Naive thymus-derived CD4-positive, alpha-beta T cell (primary cell): ENCODE results near the gene EVPL. TPM values are rescaled to one million over a fixed set of nuclear protein-coding genes. Genes with fewer than 3 reads are reported as not detected.

ENCODE experiments used
- ATAC-seq: fragments of 150-1000 bp; cut with Tn5 transposase; 2 replicates; pipeline ENCODE4 v1.10.0; 2021; ENCODE audit warnings: mild to moderate bottlenecking, moderate library complexity
- CTCF ChIA-PET: fragments of 350-600 bp; sonication (Branson Sonifier 250); formaldehyde crosslinking; loops from one replicate; lab custom pipeline; 2021; ENCODE audit warnings: antibody characterized with exemption; lab: Charles Lee
- POLR2A ChIA-PET: fragments of 350-600 bp; sonication (Branson Sonifier 250); formaldehyde crosslinking; loops from one replicate; lab custom pipeline; 2021; ENCODE audit warnings: antibody characterized with exemption, inconsistent platforms; lab: Charles Lee
- DNase-seq, 9 donors: peaks; one replicate each; pipeline versions ENCODE4 v3.0.0 to v3.0.0-alpha.2; 2020 to 2022; ENCODE audit warnings: mixed read lengths in 1 of 9
- H3K27ac ChIP-seq: one replicate; pipeline ENCODE4 v1.7.0; 2013; ENCODE audit warnings: mild to moderate bottlenecking, low read depth, low read length, moderate library complexity
- H3K27me3 ChIP-seq, 2 donors: one replicate each; pipeline ENCODE4 v1.7.0; 2013; ENCODE audit warnings: low read length in 2 of 2, mild to moderate bottlenecking in 2 of 2, moderate library complexity in 2 of 2; ENCODE audit not compliant: control insufficient read depth in 2 of 2, insufficient read depth in 2 of 2
- H3K36me3 ChIP-seq, 3 experiments: 1 replicate in 2 of 3; 2 replicates in 1 of 3; pipeline ENCODE4 v1.7.0; 2013; ENCODE audit warnings: low read length in 3 of 3, mild to moderate bottlenecking in 3 of 3, moderate library complexity in 1 of 3; ENCODE audit not compliant: insufficient read depth in 3 of 3, control insufficient read depth in 2 of 3
- H3K4me1 ChIP-seq, 2 donors: one replicate each; pipeline ENCODE4 v1.7.0; 2013; ENCODE audit warnings: low read length in 2 of 2, mild to moderate bottlenecking in 2 of 2, moderate library complexity in 1 of 2; ENCODE audit not compliant: control insufficient read depth in 2 of 2, insufficient read depth in 2 of 2
- H3K4me3 ChIP-seq: 2 replicates; pipeline ENCODE4 v1.7.0; 2013; ENCODE audit warnings: mild to moderate bottlenecking, low read length
- H3K9me3 ChIP-seq, 3 experiments: 1 replicate in 2 of 3; 2 replicates in 1 of 3; pipeline ENCODE4 v1.7.0; 2013; ENCODE audit warnings: low read length in 3 of 3; ENCODE audit not compliant: control insufficient read depth in 2 of 3
- H3K27ac Mint-ChIP-seq, 9 donors: one replicate each; pipeline ENCODE4 v1.8.0; 2020 to 2022; ENCODE audit warnings: mixed read lengths in 9 of 9, mild to moderate bottlenecking in 8 of 9, moderate library complexity in 5 of 9, inconsistent platforms in 2 of 9
- H3K27me3 Mint-ChIP-seq, 5 donors: one replicate each; pipeline ENCODE4 v1.8.0; 2021 to 2022; ENCODE audit warnings: mixed read lengths in 5 of 5, mild to moderate bottlenecking in 1 of 5
- H3K36me3 Mint-ChIP-seq, 5 donors: one replicate each; pipeline ENCODE4 v1.8.0; 2020 to 2022; ENCODE audit warnings: mixed read lengths in 5 of 5, mild to moderate bottlenecking in 3 of 5, inconsistent platforms in 1 of 5
- H3K4me1 Mint-ChIP-seq, 7 donors: one replicate each; pipeline ENCODE4 v1.8.0; 2020 to 2022; ENCODE audit warnings: mixed read lengths in 7 of 7, mild to moderate bottlenecking in 3 of 7, inconsistent platforms in 1 of 7
- H3K4me3 Mint-ChIP-seq, 10 donors: one replicate each; pipeline ENCODE4 v1.8.0; 2020 to 2022; ENCODE audit warnings: mild to moderate bottlenecking in 10 of 10, mixed read lengths in 10 of 10, moderate library complexity in 6 of 10, inconsistent platforms in 2 of 10
- H3K9me3 Mint-ChIP-seq, 11 donors: one replicate each; pipeline ENCODE4 v1.8.0; 2020 to 2022; ENCODE audit warnings: mixed read lengths in 11 of 11, mild to moderate bottlenecking in 4 of 11, inconsistent platforms in 1 of 11, moderate library complexity in 1 of 11
- intact Hi-C, 2 donors: fragments of 100-400 bp; cut with micrococcal nuclease; formaldehyde crosslinking; loops; one replicate each; pipeline ENCODE4 v1.15.1; 2023
- polyA plus RNA-seq, 2 donors: library from polyadenylated mRNA; unstranded; fragments of 300-500 nt; fragmentation: Illumina TruSeq; gene quantifications; one replicate each; pipeline ENCODE4 v1.2.3, GENCODE V29; 2021
- total RNA-seq, 6 experiments: library from RNA in 5 of 6; stranded (reverse) in 5 of 6; gene quantifications; 1 replicate in 5 of 6; 2 replicates in 1 of 6; pipeline ENCODE4 v1.2.3 and lab custom pipeline; 2021 to 2026

Gene EVPL
- total RNA-seq (1 to 10 TPM in 2 of 5 experiments, under 1 TPM in 3; 0.07 to 2.7 (median 0.39) TPM), polyA plus RNA-seq (under 1 TPM in 1 of 2 donors, not detected in 1; 0.08 TPM), total RNA-seq (lab: John Stamatoyannopoulos, UW) (5.0 reads per million, percentile 24 among the genes with 10 or more reads in this experiment)

GRCh38 chr17:76027159-76027839 lies at the start of gene EVPL:
Gene EVPL, minus strand, starts transcription at chr17:76027306. Its CDS starts 108 bp downstream, at chr17:76027198.
- Mint-ChIP-seq H3K27me3 (no peaks in the 10 kb centered on the region), H3K9me3 (no peaks in the 10 kb centered on the region), H3K27ac (peak within 1 kb of the TSS in 6 of 9 donors; percentile 25 to 97 (median 80)), H3K4me1 (peaks cover 9 to 31% (median 26%) of the 10 kb centered on the region in 7 donors), H3K4me3 (peak within 1 kb of the TSS in 1 of 10 donors; percentile 84), H3K36me3 (no peaks in the 10 kb centered on the region)
- POLR2A ChIA-PET, result interaction anchor here (0.6 kb wide), 1 partner anchor 68 kb away, joined by 5 read pairs; no protein-coding TSS in a partner anchor
- Histone ChIP-seq H3K27ac (peak within 1 kb of the TSS; percentile 40), H3K36me3 (no peaks in the 10 kb centered on the region), H3K4me3 (no peak within 1 kb of the TSS), H3K27me3 (no peaks in the 10 kb centered on the region), H3K4me1 (peaks cover 8 to 23% of the 10 kb centered on the region in 2 donors), H3K9me3 (no peaks in the 10 kb centered on the region)
- intact Hi-C loops, result no loop called here
- CTCF ChIA-PET, result no interaction called here
- DNase-seq, result no peak
- no peak for ATAC-seq

GRCh38 chr17:76076146-76076764 lies 49.1 kb upstream of the EVPL start:
- Histone ChIP-seq H3K4me1 (peaks cover 5 to 41% of the 10 kb centered on the region in 2 donors), H3K9me3 (no peaks in the 10 kb centered on the region), H3K4me3 (peak overlapping the region; percentile 53), H3K27ac (no peak overlapping the region), H3K36me3 (peaks cover 0 to 7% (median 0%) of the 10 kb centered on the region in 3 experiments), H3K27me3 (peaks cover 13 to 14% of the 10 kb centered on the region in 2 donors)
- no peak for ATAC-seq
- ChIA-PET POLR2A (interaction anchor here (2.1 to 3.5 kb wide), 2 partner anchors 10 to 27 kb away, joined by 5 to 12 read pairs; partner anchors contain the start of gene EXOC7), CTCF (no interaction called here)
- Mint-ChIP-seq H3K36me3 (peaks cover 0 to 5% (median 4%) of the 10 kb centered on the region in 5 donors), H3K27me3 (peaks cover 17 to 62% (median 28%) of the 10 kb centered on the region in 5 donors), H3K27ac (peak overlapping the region in 8 of 9 donors; percentile 52 to 97 (median 90)), H3K4me1 (peaks cover 27 to 70% (median 50%) of the 10 kb centered on the region in 7 donors), H3K4me3 (peak overlapping the region; percentile 83 to 95 (median 86)), H3K9me3 (no peaks in the 10 kb centered on the region)
- DNase-seq, result peak in 3 of 9 donors; percentile 29 to 37 (median 33)
- intact Hi-C loops, result loop anchor here in 1 of 2 donors (10.0 kb wide), 1 partner anchor 1879 kb away; the partner anchor contains the start of gene TNRC6C

- Mint-ChIP-seq H3K27ac (peak overlapping the region in 8 of 9 donors; percentile 14 to 96 (median 69)), H3K27me3 (peaks cover 17 to 62% (median 28%) of the 10 kb centered on the region in 5 donors), H3K9me3 (no peaks in the 10 kb centered on the region), H3K4me3 (peak overlapping the region; percentile 82 to 95 (median 86)), H3K36me3 (peaks cover 0 to 5% (median 4%) of the 10 kb centered on the region in 5 donors), H3K4me1 (peaks cover 32 to 72% (median 57%) of the 10 kb centered on the region in 7 donors)
- no peak overlapping the region for H3K27ac ChIP-seq
- intact Hi-C loops, result loop anchor here in 1 of 2 donors (10.0 kb wide), 1 partner anchor 1879 kb away; the partner anchor contains the start of gene TNRC6C
- H3K9me3 ChIP-seq, result no peaks in the 10 kb centered on the region
- ChIA-PET CTCF (no interaction called here), POLR2A (interaction anchor here (0.6 to 3.5 kb wide), 6 partner anchors 9 to 829 kb away, joined by 3 to 12 read pairs (median 4); partner anchors contain the start of gene EXOC7)
- no peak for ATAC-seq
- peaks cover 10 to 47% of the 10 kb centered on the region in 2 donors for H3K4me1 ChIP-seq
- peak in 2 of 9 donors; percentile 34 to 37 for DNase-seq
- H3K36me3 ChIP-seq, result peaks cover 0 to 7% (median 0%) of the 10 kb centered on the region in 3 experiments
- peaks cover 13 to 14% of the 10 kb centered on the region in 2 donors for H3K27me3 ChIP-seq
- H3K4me3 ChIP-seq, result peak overlapping the region; percentile 53
Measured at GRCh38 chr17:76075364-76076145, 48.4 kb upstream of the EVPL start.

- H3K36me3 Mint-ChIP-seq, result peaks cover 0 to 5% (median 4%) of the 10 kb centered on the region in 5 donors
- no peaks in the 10 kb centered on the region for H3K9me3 Mint-ChIP-seq
- Histone ChIP-seq H3K27ac (no peak within 1 kb of the TSS), H3K4me1 (peaks cover 10 to 50% of the 10 kb centered on the region in 2 donors), H3K27me3 (peaks cover 13 to 14% of the 10 kb centered on the region in 2 donors), H3K9me3 (no peaks in the 10 kb centered on the region), H3K4me3 (peak within 1 kb of the TSS; percentile 53), H3K36me3 (peaks cover 0 to 7% (median 0%) of the 10 kb centered on the region in 3 experiments)
- H3K27me3 Mint-ChIP-seq, result peaks cover 17 to 59% (median 28%) of the 10 kb centered on the region in 5 donors
- ATAC-seq, result no peak
- intact Hi-C loops, result loop anchor here in 1 of 2 donors (10.0 kb wide), 1 partner anchor 1880 kb away; the partner anchor contains the start of gene TNRC6C
- peak within 1 kb of the TSS in 8 of 9 donors; percentile 14 to 96 (median 69) for H3K27ac Mint-ChIP-seq
- ChIA-PET CTCF (no interaction called here), POLR2A (interaction anchor here (0.8 to 3.5 kb wide), 4 partner anchors 9 to 29 kb away, joined by 3 to 12 read pairs (median 4); partner anchors contain the start of gene EXOC7)
- H3K4me1 Mint-ChIP-seq, result peaks cover 33 to 74% (median 59%) of the 10 kb centered on the region in 7 donors
- DNase-seq, result peak in 1 of 9 donors; percentile 25
- peak within 1 kb of the TSS; percentile 78 to 97 (median 84) for H3K4me3 Mint-ChIP-seq
Measured at GRCh38 chr17:76074390-76075363, 47.6 kb upstream of the EVPL start, which contains the start of gene GALR2. Gene GALR2, plus strand, starts transcription at chr17:76074781. Its CDS starts 103 bp downstream, at chr17:76074884.
